ENCODE results near the gene GPX4. TPM values are rescaled to one million over a fixed set of nuclear protein-coding genes. Genes with fewer than 3 reads are reported as not detected.

GPX4 gene
- total and polyA plus RNA-seq, 2 of the 13 experiments (the other 11 are each of a cell fraction or from before 2014, with no cell fraction given) = 535 to 613 TPM

DNA sequence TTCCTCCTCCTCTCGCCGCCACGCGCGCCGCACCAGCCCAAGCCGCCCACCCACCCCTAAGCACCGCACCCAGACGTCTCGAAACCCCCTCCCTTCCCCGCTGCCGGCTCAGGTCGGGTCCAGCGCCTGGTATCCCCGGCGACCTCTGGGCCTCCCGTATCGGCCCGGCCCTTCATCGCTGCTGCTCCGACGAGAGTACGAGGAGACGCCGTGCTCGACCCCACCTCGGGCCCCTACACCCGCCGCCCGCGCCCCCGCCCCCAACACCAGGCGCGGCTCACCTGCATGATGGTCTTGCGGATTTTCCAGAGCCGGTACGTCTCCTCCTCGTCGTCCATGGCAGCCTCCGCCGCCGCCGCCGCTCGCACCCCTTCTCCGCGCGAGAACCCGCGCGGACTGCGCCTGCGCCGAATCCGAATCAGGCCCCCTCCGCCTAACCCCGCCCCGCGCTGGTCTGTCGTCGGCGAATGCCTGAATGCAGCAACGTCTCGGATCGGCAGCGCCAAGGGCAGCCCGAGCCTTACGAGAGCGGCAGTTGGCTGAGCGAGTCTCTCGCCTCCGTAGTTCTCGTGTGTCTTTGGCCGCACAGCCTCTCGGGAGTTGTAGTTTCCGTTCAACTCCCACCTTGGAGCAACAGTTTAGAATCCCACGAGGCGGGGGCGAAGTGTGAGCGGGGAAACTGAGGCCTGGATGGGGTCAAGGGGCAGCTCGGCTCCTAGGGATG is 8.7 kb upstream of the GPX4 start, which contains the start of gene POLR2E:
Gene POLR2E (minus strand): TSS at position 398 of the 724 bp plus-strand sequence. CDS start 60 bp downstream, at position 338.
- CTCF ChIA-PET (ENCODE audit: low intra/inter-chr PET ratio, low total read pairs) = no interaction called here
- H4K20me1 ChIP-seq (ENCODE audit: insufficient read depth, low read length) = peaks cover 16% of the 10 kb centered on the region
- POLR2A ChIA-PET = interaction anchor here (2.6 kb wide), 1 partner anchor 8 kb away, joined by 9 read pairs; no protein-coding TSS in a partner anchor
- peaks cover 55% of the 10 kb centered on the region for H3K4me1 ChIP-seq (ENCODE audit: insufficient read depth, low read length)
- no peaks in the 10 kb centered on the region for H3K9me3 ChIP-seq (ENCODE audit: low read length)
- ATAC-seq (peak; percentile 73), FAIRE-seq (peak; percentile 93), DNase-seq (ENCODE audit: low spot score) (peak; percentile 94)
- no peak within 1 kb of the TSS for H2AFZ ChIP-seq (ENCODE audit: low read length)
- H3K4me2 ChIP-seq (ENCODE audit: low read depth, low read length) = peak within 1 kb of the TSS; percentile 89
- H3K27me3 ChIP-seq (ENCODE audit: control insufficient read depth in 1 of 2, insufficient read depth in 2 of 2, low read length in 2 of 2) = no peaks in the 10 kb centered on the region; a peak in 1 of 5 replicates
- peaks cover 8 to 21% of the 10 kb centered on the region in 2 experiments for H3K36me3 ChIP-seq (replicated peaks in 1 of 2; ENCODE audit: control insufficient read depth in 1 of 2, insufficient read depth in 2 of 2, low read length in 2 of 2)
- peak within 1 kb of the TSS; percentile 92 for H3K9ac ChIP-seq (ENCODE audit: insufficient read depth, low read depth, low read length)
- H3K27ac ChIP-seq (ENCODE audit: extremely low read length, insufficient read depth, low read length) = peak within 1 kb of the TSS; percentile 57
- H3K4me3 ChIP-seq (replicated peaks in 1 of 3; ENCODE audit: insufficient read depth in 1 of 3, low read depth in 2 of 3, low read length in 3 of 3) = peak within 1 kb of the TSS; percentile 91 to 99 (median 97)
- BruUV-seq (replicated peaks) = no TSS peak
- no CpG with 5 or more reads among the region's 81 CpGs for WGBS (ENCODE audit: low lambda C conversion rate)
- in situ Hi-C loops (cut with HindIII; ENCODE audit: extremely low pct_ligation_motif_present, low pct_unique_long_range_greater_than_20kb) = no loop called here
- intact Hi-C loops (cut with micrococcal nuclease; ENCODE audit: unreplicated experiment) = loop anchor here (5.0 kb wide), 1 partner anchor 617 kb away; no protein-coding TSS in a partner anchor
- peaks cover 30% of the 10 kb centered on the region for H3K79me2 ChIP-seq (ENCODE audit: insufficient read depth, low read length)
- TF ChIP-seq SNAPC4 (CRISPR knock-in tag; IDR thresholded peaks at IDR 0.05) (no peak), SMYD3 (CRISPR knock-in tag; IDR thresholded peaks at IDR 0.05) (no peak), TBL1XR1 (IDR thresholded peaks at IDR 0.05; ENCODE audit: borderline replicate concordance, low read length, partially characterized antibody) (peak; percentile 48), SETDB1 (CRISPR knock-in tag; IDR thresholded peaks at IDR 0.05; ENCODE audit: borderline replicate concordance) (no peak), HNRNPUL1 (IDR thresholded peaks at IDR 0.05; ENCODE audit: low read depth, low read length) (no peak), ZNF501 (CRISPR knock-in tag; IDR thresholded peaks at IDR 0.05) (no peak; the same call in 1 of the 2 replicates), BRCA1 (CRISPR knock-in tag; IDR thresholded peaks at IDR 0.05) (no peak), NFYB (CRISPR knock-in tag; IDR thresholded peaks at IDR 0.05) (peak; percentile 81), HMG20A (CRISPR knock-in tag; IDR thresholded peaks at IDR 0.05; ENCODE audit: borderline replicate concordance) (no peak), TBX2 (CRISPR knock-in tag; IDR thresholded peaks at IDR 0.05; ENCODE audit: borderline replicate concordance) (peak; percentile 88), HMG20B (CRISPR knock-in tag; conservative IDR thresholded peaks at IDR 0.05) (no peak), CBX1 (IDR thresholded peaks at IDR 0.05; ENCODE audit: low read depth) (no peak), MLX (CRISPR knock-in tag; IDR thresholded peaks at IDR 0.05) (no peak), RXRA (CRISPR knock-in tag; IDR thresholded peaks at IDR 0.05) (peak; percentile 53), ZNF292 (CRISPR knock-in tag; IDR thresholded peaks at IDR 0.05; ENCODE audit: borderline replicate concordance, low read depth) (no peak)
- TF ChIP-seq, protein P1, sequence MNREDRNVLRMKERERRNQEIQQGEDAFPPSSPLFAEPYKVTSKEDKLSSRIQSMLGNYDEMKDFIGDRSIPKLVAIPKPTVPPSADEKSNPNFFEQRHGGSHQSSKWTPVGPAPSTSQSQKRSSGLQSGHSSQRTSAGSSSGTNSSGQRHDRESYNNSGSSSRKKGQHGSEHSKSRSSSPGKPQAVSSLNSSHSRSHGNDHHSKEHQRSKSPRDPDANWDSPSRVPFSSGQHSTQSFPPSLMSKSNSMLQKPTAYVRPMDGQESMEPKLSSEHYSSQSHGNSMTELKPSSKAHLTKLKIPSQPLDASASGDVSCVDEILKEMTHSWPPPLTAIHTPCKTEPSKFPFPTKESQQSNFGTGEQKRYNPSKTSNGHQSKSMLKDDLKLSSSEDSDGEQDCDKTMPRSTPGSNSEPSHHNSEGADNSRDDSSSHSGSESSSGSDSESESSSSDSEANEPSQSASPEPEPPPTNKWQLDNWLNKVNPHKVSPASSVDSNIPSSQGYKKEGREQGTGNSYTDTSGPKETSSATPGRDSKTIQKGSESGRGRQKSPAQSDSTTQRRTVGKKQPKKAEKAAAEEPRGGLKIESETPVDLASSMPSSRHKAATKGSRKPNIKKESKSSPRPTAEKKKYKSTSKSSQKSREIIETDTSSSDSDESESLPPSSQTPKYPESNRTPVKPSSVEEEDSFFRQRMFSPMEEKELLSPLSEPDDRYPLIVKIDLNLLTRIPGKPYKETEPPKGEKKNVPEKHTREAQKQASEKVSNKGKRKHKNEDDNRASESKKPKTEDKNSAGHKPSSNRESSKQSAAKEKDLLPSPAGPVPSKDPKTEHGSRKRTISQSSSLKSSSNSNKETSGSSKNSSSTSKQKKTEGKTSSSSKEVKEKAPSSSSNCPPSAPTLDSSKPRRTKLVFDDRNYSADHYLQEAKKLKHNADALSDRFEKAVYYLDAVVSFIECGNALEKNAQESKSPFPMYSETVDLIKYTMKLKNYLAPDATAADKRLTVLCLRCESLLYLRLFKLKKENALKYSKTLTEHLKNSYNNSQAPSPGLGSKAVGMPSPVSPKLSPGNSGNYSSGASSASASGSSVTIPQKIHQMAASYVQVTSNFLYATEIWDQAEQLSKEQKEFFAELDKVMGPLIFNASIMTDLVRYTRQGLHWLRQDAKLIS (CRISPR knock-in tag; IDR thresholded peaks at IDR 0.05) = no peak
